Neural cell (in vitro differentiated cells): ENCODE data around the gene ITGB4. TPM values are rescaled to one million over a fixed set of nuclear protein-coding genes. Genes with fewer than 3 reads are reported as not detected.

Experiments
- H2AFZ ChIP-seq: fragments of 200-600, 300-800 bp; sonication (generic), shearing (Covaris generic); 2 replicates; pipeline ENCODE4 v1.6.0; 2014; ENCODE audit warnings: low read depth, mild to moderate bottlenecking, antibody characterized with exemption, low read length, moderate library complexity
- H3F3A ChIP-seq: fragments of 200-600 bp; shearing (Covaris generic); 2 replicates; pipeline ENCODE4 v1.6.1; 2016; ENCODE audit warnings: mild to moderate bottlenecking, moderate library complexity, mixed read lengths, antibody characterized with exemption, low read length; ENCODE audit not compliant: insufficient read depth, poor library complexity, severe bottlenecking
- H3K27ac ChIP-seq: fragments of 200-600, 300-800 bp; sonication (generic), shearing (Covaris generic); 2 replicates; pipeline ENCODE4 v1.5.1; 2014; ENCODE audit warnings: mild to moderate bottlenecking, low read length, moderate library complexity
- H3K27me3 ChIP-seq: fragments of 300-800, 200-600 bp; sonication (generic), shearing (Covaris generic); 2 replicates; pipeline ENCODE4 v1.6.0; 2014; ENCODE audit warnings: mild to moderate bottlenecking, low read depth, low read length, moderate library complexity; ENCODE audit not compliant: insufficient read depth
- H3K36me3 ChIP-seq: fragments of 300-800, 200-600 bp; sonication (generic), shearing (Covaris generic); 2 replicates; pipeline ENCODE4 v1.5.1; 2014; ENCODE audit warnings: mild to moderate bottlenecking, antibody characterized with exemption, low read length, moderate library complexity; ENCODE audit not compliant: insufficient read depth
- H3K4me2 ChIP-seq: fragments of 300-800, 200-600 bp; sonication (generic), shearing (Covaris generic); 2 replicates; pipeline ENCODE4 v1.6.0; 2014; ENCODE audit warnings: mild to moderate bottlenecking, low read length
- H3K4me3 ChIP-seq: fragments of 300-800, 200-600 bp; sonication (generic), shearing (Covaris generic); 2 replicates; pipeline ENCODE4 v1.5.1; 2014; ENCODE audit warnings: mild to moderate bottlenecking, low read length, moderate library complexity
- H3K79me2 ChIP-seq: fragments of 200-600 bp; shearing (Covaris generic); replicated peaks from 2 replicates; pipeline ENCODE4 v1.6.0; 2014; ENCODE audit warnings: mild to moderate bottlenecking, low read length, moderate library complexity; ENCODE audit not compliant: insufficient read depth
- H3K9ac ChIP-seq: fragments of 300-800, 200-600 bp; sonication (generic), shearing (Covaris generic); 2 replicates; pipeline ENCODE4 v1.6.1; 2016; ENCODE audit warnings: mild to moderate bottlenecking, low read length, mixed read lengths
- H3K9me2 ChIP-seq: fragments of 200-600 bp; shearing (Covaris generic); 2 replicates; pipeline ENCODE4 v1.6.1; 2016; ENCODE audit warnings: mild to moderate bottlenecking, low read length, mixed read lengths; ENCODE audit not compliant: insufficient read depth
- H3K9me3 ChIP-seq: fragments of 200-600, 300-800 bp; sonication (generic), shearing (Covaris generic); 2 replicates; pipeline ENCODE4 v1.6.1; 2016; ENCODE audit warnings: mild to moderate bottlenecking, mixed run types, low read length, moderate library complexity, mixed read lengths
- H4K20me1 ChIP-seq: fragments of 200-600 bp; shearing (Covaris generic); 2 replicates; pipeline ENCODE4 v1.6.1; 2016; ENCODE audit warnings: mild to moderate bottlenecking, mixed run types; ENCODE audit not compliant: insufficient read depth
- CTCF ChIP-seq: fragments of 450-650 bp; IDR thresholded peaks from 2 replicates; pipeline ENCODE4 v1.5.1; 2014; ENCODE audit warnings: antibody characterized with exemption, mild to moderate bottlenecking, moderate library complexity; ENCODE audit not compliant: poor library complexity, severe bottlenecking
- EP300 ChIP-seq: fragments of 450-650 bp; conservative IDR thresholded peaks from 2 replicates; pipeline ENCODE4 v1.6.1; 2014; ENCODE audit warnings: antibody characterized with exemption, mild to moderate bottlenecking, moderate library complexity; ENCODE audit not compliant: poor library complexity, severe bottlenecking
- EZH2 ChIP-seq: fragments of 200-600, 300-800 bp; shearing (Covaris generic), sonication (generic); IDR thresholded peaks from 2 replicates; pipeline ENCODE4 v1.6.1; 2014; ENCODE audit warnings: antibody characterized with exemption, low read length, borderline replicate concordance, mild to moderate bottlenecking; ENCODE audit not compliant: insufficient read depth, poor library complexity, severe bottlenecking
- MXI1 ChIP-seq: fragments of 450-650 bp; conservative IDR thresholded peaks from 2 replicates; pipeline ENCODE4 v1.6.1; 2014; ENCODE audit warnings: antibody characterized with exemption, mild to moderate bottlenecking; ENCODE audit not compliant: poor library complexity, severe bottlenecking
- POLR2AphosphoS5 ChIP-seq: IDR thresholded peaks from 2 replicates; pipeline ENCODE4 v1.6.1; 2012
- RAD21 ChIP-seq: fragments of 450-650 bp; conservative IDR thresholded peaks from 2 replicates; pipeline ENCODE4 v1.6.1; 2014; ENCODE audit warnings: antibody characterized with exemption, mild to moderate bottlenecking, moderate library complexity
- REST ChIP-seq: IDR thresholded peaks from 2 replicates; pipeline ENCODE4 v1.6.1; 2012; ENCODE audit warnings: borderline replicate concordance
- SMC3 ChIP-seq: fragments of 450-650 bp; conservative IDR thresholded peaks from 2 replicates; pipeline ENCODE4 v1.6.1; 2014; ENCODE audit warnings: antibody characterized with exemption, mild to moderate bottlenecking, moderate library complexity; ENCODE audit not compliant: poor library complexity
- TAF1 ChIP-seq: IDR thresholded peaks from 2 replicates; pipeline ENCODE4 v1.6.1; 2012; ENCODE audit warnings: low read depth
- polyA plus RNA-seq: library from polyadenylated mRNA; depleted of rRNA; stranded (reverse); fragments of >200 nt; gene quantifications from 2 replicates; pipeline ENCODE4 v1.2.3, GENCODE V29; 2014

ITGB4 gene
- polyA plus RNA-seq, 1 donor from 2014 or later = not detected

- Histone ChIP-seq H3K4me3 (no peak overlapping the region), H3F3A (no peaks in the 10 kb centered on the region), H4K20me1 (no peaks in the 10 kb centered on the region), H3K79me2 (no peaks in the 10 kb centered on the region), H3K27me3 (peaks cover 40% of the 10 kb centered on the region), H2AFZ (no peak overlapping the region), H3K36me3 (no peaks in the 10 kb centered on the region), H3K27ac (no peak overlapping the region), H3K4me2 (no peak overlapping the region), H3K9me3 (no peaks in the 10 kb centered on the region), H3K9me2 (no peaks in the 10 kb centered on the region), H3K9ac (no peak overlapping the region)
- no peak for TF ChIP-seq REST
These were observed 817 bp downstream of the ITGB4 start for GRCh38 chr17:75722076-75722475.

GRCh38 chr17:75722542-75723095, 1.4 kb downstream of the ITGB4 start:
- Histone ChIP-seq H3K27ac (no peak overlapping the region), H3K27me3 (peaks cover 40% of the 10 kb centered on the region), H3K9me2 (no peaks in the 10 kb centered on the region), H4K20me1 (no peaks in the 10 kb centered on the region), H3K9ac (no peak overlapping the region), H3K4me2 (no peak overlapping the region), H3K4me3 (no peak overlapping the region), H2AFZ (no peak overlapping the region), H3F3A (no peaks in the 10 kb centered on the region), H3K9me3 (no peaks in the 10 kb centered on the region), H3K36me3 (no peaks in the 10 kb centered on the region), H3K79me2 (no peaks in the 10 kb centered on the region)
- no peak for TF ChIP-seq REST
- TF ChIP-seq SMC3 = no peak
- no peak for TF ChIP-seq MXI1
- TF ChIP-seq RAD21 = no peak
- no peak for TF ChIP-seq TAF1
- no peak for TF ChIP-seq EP300
- TF ChIP-seq EZH2 = no peak
- TF ChIP-seq CTCF = no peak
- TF ChIP-seq POLR2AphosphoS5 = no peak
